Dermis blood vessel endothelial cell (primary cell): Measurements from ENCODE around the gene SEC24D. TPM values are rescaled to one million over a fixed set of nuclear protein-coding genes. Genes with fewer than 3 reads are reported as not detected.

Source experiments
- DNase-seq: peaks from one replicate; pipeline ENCODE4 v3.0.0; 2010
- total RNA-seq: library from RNA; depleted of rRNA; stranded (reverse); fragments of >200 nt; gene quantifications from 2 replicates; pipeline ENCODE4 v1.2.3, GENCODE V29; 2014

Gene SEC24D
- total RNA-seq, 1 donor from 2014 or later = 43.6 TPM

- no peak for DNase-seq
These were observed 3.4 kb upstream of the SEC24D start for GRCh38 chr4:118839221-118839927.

GRCh38 chr4:118837121-118837507 lies 1.2 kb upstream of the SEC24D start:
- no peak for DNase-seq

DNA sequence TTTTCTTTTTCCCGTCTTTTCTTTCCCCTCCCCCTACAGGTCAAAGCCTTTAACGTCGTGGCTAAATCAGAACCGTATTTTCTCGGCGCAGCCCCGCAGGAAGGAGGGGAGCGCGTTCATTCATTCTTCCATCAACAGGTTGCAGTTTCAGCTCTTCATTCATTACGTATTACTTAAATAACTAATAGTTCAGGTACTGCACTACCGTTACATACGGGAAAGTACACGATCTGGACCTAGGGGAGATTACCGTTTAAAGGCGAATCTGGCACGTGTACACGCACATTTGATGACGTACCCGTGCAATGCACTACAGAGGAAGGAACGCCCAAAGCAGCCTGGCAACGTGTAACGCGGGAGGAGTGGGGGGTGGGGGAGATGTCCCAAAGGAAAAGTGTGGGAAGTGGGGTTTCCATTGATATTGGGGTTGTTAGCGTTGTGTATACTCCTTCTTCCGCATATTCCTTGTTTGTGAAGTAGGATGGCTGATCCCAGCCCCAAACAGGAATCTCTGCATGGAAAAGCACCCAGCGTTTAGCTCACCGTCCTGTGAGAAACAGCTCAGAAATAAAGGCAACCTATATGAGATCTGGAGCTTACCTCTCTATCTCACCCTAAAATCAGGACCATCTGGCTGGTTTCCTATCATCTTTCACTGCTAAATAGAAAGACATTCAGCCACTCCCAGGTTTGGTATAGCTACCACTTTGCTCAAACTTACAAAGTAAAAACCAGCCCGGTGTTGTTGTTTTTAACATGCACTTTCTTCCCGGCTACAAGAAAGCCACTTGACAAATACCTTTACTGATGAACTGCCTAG lies 585 bp upstream of the SEC24D start:
- peak; percentile 76 for DNase-seq

DNA sequence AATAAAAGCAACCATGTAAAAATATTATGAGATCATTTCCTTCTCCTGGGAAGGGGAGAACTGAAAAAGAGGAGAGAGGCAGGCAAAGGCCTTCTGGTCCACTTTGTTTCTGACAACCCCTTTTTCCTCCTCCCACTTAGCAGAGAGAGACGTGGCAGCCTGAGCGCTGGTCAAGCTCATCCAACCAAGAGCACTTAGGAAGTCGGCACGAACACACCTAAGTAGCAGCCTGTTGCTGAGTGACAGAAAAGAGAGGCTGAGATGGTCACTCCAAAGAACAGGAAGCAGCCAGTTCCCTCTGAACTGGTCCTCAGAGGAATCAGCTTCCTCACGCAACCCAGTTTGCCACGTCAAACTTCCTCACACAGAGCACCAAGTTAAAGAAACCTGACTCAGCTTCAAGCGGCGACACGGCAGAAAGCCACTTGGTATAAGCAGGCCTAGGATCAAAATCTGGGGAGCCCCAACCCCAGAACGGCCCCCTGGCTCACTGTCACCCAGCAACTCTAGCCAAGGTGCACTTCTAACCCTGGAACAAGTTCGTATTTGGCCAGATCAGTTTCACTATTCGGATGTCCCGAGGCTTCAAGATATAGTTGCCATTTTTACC lies 861 bp downstream of the SEC24D start:
- peak; percentile 91 for DNase-seq

DNA sequence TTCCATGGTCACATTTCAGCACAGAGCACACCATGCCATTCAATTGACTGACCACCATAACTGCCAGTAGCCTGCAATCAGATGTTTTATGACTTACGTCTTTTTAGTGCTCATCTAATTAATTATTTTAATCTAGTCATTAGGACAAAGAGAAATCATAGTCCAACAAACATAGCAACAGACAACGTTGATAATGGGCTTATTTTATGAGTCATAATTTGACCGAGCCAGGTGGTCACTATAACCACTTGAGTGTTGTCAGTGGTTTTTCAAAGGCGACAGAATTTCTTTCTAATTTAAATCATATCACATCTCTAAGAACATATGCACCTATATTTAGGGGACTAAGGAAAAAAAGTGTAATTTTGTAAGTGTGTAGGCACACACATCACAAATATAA lies 1.9 kb downstream of the SEC24D start:
- peak; percentile 32 for DNase-seq

DNA sequence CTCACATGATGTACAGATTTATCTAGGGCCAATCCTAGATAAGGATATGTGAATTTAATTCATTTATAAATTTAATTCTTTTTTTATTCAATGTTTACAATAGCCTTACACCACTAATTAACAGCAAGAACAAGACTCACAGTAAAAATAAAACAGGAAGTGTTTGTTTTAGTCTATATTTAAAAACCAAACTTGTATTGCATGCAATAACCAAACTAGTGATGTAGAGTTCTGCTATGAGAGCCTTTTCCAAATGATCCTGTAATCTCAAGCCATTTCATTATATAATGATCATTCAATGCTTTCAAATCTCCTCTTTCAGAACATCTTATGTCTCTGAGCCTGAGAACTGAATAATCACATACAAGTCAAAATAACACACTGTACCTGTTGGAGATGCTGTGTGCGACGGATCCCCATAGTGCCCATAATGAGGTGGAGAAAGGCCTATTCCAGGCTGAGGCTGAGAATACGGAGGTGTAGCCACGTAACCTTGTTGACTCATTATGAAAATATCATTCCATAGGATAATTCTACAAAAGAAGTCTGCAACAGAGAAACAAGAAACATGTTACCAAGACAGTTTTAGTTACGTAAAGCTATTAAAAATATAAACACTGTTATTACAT lies 2.6 kb downstream of the SEC24D start:
- DNase-seq = no peak

DNA sequence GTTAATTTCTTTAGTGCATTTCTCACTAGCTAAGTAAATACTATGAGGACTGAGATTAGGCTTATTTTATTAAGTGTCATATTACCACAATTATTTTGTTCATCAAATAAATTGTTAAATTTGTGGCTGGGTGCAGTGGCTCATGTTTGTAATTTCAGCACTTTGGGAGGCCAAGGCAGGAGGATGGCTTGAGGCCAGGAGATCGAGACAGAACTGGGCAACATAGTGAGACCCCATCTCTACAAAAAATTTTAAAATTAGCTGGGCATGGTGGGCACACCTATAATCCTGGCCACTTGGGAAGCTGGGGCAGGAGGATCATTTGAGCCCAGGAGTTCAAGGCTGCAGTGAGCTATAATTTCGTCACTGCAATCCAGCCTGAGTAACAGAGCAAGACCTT lies 6.8 kb downstream of the SEC24D start:
- DNase-seq = no peak

DNA sequence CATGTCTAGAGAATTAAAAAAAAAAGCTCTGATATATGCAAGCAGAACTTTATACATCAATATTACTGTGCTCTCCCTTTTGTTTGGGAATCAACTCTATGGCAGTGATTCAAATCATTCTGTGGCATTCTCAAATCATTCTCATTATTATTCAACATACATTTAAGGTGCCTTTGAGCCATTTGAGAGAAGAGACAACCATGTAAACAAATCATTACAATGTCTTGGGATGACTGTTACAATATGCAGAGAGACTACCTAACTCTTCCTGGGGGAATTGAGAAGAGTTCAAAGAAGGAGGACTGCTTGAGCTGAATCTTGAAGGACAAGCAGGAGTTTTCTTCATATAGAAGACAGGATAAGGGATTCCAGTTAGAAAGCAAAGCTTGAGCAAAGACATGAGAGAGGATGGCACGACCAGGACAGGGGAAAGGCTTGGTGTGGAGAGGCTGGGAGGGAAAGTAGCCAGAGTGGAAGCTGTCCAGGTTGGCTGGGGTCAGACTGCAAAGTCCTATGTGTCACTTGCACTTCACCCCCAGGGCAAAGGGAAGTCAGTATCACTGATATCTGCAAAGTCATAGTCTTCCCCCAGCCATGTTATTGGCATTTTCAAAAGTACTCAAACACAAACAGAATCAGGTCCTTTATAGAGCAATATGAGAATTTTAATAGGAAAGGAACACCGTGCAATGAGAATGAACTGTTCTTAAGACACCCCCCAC lies 9.0 kb downstream of the SEC24D start:
- no peak for DNase-seq

DNA sequence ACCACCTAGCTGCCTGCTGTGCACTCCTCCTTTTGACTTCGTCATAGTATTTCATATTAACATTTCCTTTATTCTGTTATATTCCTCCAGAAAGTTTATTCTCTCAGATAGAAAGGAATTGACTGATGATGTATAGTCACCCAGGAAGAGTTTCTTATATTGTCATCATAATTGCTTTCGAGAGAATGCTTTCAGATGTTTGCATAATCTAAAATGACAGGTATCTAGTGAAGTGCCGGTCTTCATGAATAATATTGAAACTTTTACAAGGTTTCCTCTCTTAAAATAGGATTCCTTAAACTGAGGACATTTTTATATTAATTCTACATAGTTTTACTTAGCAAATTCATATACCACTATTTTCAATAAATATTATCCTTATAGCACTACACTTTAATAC lies 10.1 kb downstream of the SEC24D start:
- no peak for DNase-seq

- no peak for DNase-seq
These were observed 11.8 kb downstream of the SEC24D start for GRCh38 chr4:118824141-118824540.

DNA sequence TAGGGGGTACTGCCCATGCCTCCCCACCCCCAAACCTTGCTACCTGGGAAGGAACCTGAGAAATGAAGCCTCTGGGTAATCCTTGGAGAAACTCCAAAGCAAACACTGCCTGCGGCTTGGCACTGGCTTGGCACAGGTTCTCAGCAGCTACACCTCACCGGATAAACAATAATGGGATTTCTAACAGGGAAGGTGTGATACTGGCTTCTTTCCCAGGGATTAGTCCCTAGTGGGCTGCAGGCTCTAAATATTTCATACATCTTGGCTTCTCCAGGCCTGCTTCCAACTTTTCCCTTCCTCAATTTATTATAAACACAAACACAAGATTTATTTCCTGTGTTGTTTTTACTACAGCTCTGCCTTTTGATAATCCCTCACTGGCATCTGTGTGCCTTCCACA lies 12.5 kb downstream of the SEC24D start:
- DNase-seq = peak; percentile 59

GRCh38 chr4:118821590-118822293 lies 14.2 kb downstream of the SEC24D start:
- DNase-seq = no peak

DNA sequence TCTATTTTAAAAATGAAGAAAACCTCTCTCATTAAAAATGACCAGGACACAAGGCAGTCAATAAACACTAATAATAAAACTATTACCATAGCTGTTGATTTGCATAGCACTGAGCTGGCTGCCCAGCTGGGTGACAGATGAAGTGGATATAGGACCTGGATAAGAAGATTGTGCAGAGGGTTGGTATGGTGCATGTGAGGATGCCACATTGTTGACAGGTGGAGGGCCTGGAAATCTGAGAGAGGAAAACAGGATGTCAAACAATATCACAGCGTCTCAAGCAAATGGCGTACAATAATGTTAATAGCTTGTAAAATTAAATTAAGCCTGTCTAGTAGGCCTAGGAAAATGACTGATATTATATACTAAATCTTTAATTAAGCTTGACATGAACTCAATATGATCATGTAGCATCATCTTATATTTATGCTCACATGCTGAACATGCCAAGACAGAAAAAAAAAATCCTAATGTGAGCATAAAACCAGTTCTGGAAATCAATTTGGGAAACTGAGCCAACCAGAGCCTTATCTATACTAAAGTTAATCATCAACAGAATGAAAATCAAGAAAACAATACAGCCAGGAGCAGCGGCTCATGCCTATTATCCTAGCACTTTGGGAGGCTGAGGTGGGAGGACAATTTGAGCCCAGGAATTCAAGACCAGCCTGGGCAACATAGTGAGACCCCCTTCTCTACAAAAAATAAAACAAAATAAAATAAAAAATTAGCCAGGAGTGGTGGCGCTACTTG lies 18.6 kb downstream of the SEC24D start:
- DNase-seq = no peak

GRCh38 chr4:118816538-118817177 lies 19.3 kb downstream of the SEC24D start:
- DNase-seq = peak; percentile 66

- DNase-seq = no peak
These were observed 21.0 kb downstream of the SEC24D start for GRCh38 chr4:118814891-118815290.

GRCh38 chr4:118814058-118814457 lies 21.9 kb downstream of the SEC24D start:
- no peak for DNase-seq

DNA sequence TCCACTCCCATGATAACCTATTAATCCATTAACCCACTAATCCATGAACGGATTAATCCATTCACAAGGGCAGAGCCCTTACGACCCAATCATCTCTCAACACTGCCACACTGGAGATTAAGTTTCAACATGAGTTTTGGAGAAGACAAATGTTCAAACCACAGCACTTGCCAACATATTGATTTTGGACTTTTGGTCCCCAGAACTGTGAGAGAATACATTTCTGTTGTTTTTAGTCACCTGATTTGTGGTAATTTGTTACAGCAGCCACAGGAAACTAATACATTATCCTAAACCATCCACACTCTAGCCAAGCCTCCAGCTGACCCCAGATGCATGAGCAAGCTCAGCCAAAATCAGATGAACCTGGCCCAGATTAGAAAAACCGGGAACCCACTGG lies 22.4 kb downstream of the SEC24D start:
- DNase-seq = no peak

- no peak for DNase-seq
These were observed 24.1 kb downstream of the SEC24D start for GRCh38 chr4:118811832-118812231.

DNA sequence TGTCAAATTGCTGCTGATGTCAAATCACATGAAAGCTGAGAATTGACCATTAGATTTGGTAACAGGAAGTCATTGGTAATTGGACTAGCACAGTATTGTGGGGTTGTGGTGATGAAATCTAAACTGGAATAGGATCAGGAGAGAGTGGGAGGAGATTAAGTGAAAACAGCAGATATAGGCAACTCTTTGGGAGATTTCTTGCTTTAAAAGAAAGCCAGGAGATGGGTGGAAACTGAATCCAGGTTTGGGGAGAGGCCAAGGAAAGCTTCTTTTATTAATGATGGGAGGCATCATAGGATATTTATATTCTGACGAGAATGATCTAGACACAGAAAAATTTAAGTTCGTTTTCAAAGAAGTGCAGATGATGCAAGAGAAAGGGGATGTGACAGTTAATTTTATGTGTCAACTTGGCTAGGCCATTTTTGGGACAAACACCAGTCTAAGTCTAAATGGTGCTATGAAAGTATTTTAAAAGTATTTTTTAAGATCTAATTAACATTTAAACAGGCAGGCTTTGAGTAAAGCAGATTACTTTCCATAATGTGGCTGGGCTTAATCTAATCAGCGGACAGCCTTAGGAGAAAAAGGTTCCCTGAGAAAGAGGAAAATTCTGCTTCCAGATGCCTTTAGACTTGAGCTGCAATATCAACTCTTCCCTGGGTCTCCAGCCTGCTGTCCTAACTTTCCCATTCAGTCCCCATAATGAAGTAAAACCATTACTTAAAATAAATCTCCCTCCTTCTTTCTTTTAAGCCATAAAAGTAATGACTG lies 24.7 kb downstream of the SEC24D start:
- DNase-seq = no peak

DNA sequence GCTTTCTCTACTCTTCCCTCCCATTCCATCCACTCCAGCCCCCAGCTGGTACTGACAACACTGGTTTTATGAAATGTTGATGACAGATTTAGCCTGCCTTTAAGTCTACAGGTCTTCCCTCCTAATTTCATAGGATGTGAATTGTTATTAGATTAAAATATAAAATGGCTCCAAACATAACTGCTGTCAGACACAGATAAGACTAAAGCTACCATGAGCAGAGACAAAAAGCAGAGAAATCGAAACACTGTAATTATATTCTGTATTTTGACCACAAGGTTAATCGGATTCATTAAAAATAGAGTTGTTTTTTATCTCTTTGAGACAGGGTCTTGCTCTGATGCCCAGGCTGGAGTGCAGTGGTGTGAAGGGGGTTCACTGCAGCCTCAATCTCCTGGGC lies 28.3 kb downstream of the SEC24D start:
- DNase-seq = no peak
